K562 (cell line): ENCODE measurements around the gene SCAMP3. TPM values are rescaled to one million over a fixed set of nuclear protein-coding genes. Genes with fewer than 3 reads are reported as not detected.
A peak's percentile ranks its signal among the peaks of the same experiment; 100 is the strongest.

Source experiments
- ARID1B ChIP-seq: fragments of 450-650 bp; IDR thresholded peaks from 2 replicates; pipeline ENCODE4 v1.6.1; 2016; ENCODE audit warnings: antibody characterized with exemption, mild to moderate bottlenecking, inconsistent platforms
- BCL6 ChIP-seq: fragments of 250-450 bp; sonication (Bioruptor Pico); IDR thresholded peaks from 2 replicates; pipeline ENCODE4 v1.4.0; 2020
- C11orf30 ChIP-seq: fragments of 450-650 bp; IDR thresholded peaks from 2 replicates; pipeline ENCODE4 v1.6.1; 2016; ENCODE audit warnings: low read depth, mild to moderate bottlenecking
- CBFA2T3 ChIP-seq: fragments of 450-650 bp; IDR thresholded peaks from 2 replicates; pipeline ENCODE4 v1.6.1; 2017
- CEBPB ChIP-seq: fragments of 450-650 bp; IDR thresholded peaks from 2 replicates; pipeline ENCODE4 v1.6.1; 2016; ENCODE audit warnings: missing genetic modification characterization, missing compliant biosample characterization
- CHD1 ChIP-seq: fragments of 200-600 bp; sonication (generic); IDR thresholded peaks from one replicate; pipeline ENCODE4 v1.6.1; 2012; ENCODE audit warnings: mild to moderate bottlenecking, moderate library complexity, low read length, inconsistent platforms
- FOXK1 ChIP-seq: sonication (generic); formaldehyde crosslinking; IDR thresholded peaks from 2 replicates; pipeline ENCODE4 v1.8.0; 2022; ENCODE audit warnings: missing genetic modification reagents, mild to moderate bottlenecking, borderline replicate concordance
- NCOA6 ChIP-seq: fragments of 450-650 bp; IDR thresholded peaks from 2 replicates; pipeline ENCODE4 v1.6.1; 2017; ENCODE audit warnings: mild to moderate bottlenecking
- NELFE ChIP-seq: IDR thresholded peaks from 2 replicates; pipeline ENCODE4 v1.6.1; 2011; ENCODE audit warnings: mild to moderate bottlenecking; ENCODE audit not compliant: insufficient read depth, insufficient read length
- NEUROD1 ChIP-seq: fragments of 150-350 bp; IDR thresholded peaks from 2 replicates; pipeline ENCODE4 v1.6.1; 2014; ENCODE audit warnings: borderline replicate concordance, low read length, low read depth; ENCODE audit not compliant: partially characterized antibody
- NFXL1 ChIP-seq: fragments of 450-650 bp; formaldehyde crosslinking; IDR thresholded peaks from 2 replicates; pipeline ENCODE4 v1.4.0; 2021; ENCODE audit warnings: mild to moderate bottlenecking
- POLR2B ChIP-seq: fragments of 450-650 bp; IDR thresholded peaks from 2 replicates; pipeline ENCODE4 v1.6.1; 2018; ENCODE audit warnings: low read depth; ENCODE audit not compliant: partially characterized antibody
- SRSF1 ChIP-seq: fragments of 200-400 bp; formaldehyde crosslinking; IDR thresholded peaks from 2 replicates; pipeline ENCODE4 v1.6.1; 2017; ENCODE audit warnings: mild to moderate bottlenecking, low read depth, low read length, moderate library complexity
- TAF15 ChIP-seq: fragments of 200-400 bp; formaldehyde crosslinking; IDR thresholded peaks from 2 replicates; pipeline ENCODE4 v1.6.1; 2017; ENCODE audit warnings: mild to moderate bottlenecking, low read depth, low read length, moderate library complexity
- TCFL5 ChIP-seq: fragments of 250-450 bp; sonication (Bioruptor Pico); conservative IDR thresholded peaks from 2 replicates; pipeline ENCODE4 v1.6.1; 2021; ENCODE audit warnings: mild to moderate bottlenecking, moderate library complexity, matching md5 sums
- TFE3 ChIP-seq: fragments of 450-650 bp; formaldehyde crosslinking; IDR thresholded peaks from 2 replicates; pipeline ENCODE4 v1.4.0; 2020; ENCODE audit warnings: mild to moderate bottlenecking, mixed read lengths
- ZNF316 ChIP-seq: fragments of 450-650 bp; IDR thresholded peaks from 2 replicates; pipeline ENCODE4 v1.6.1; 2016
- ZNF384 ChIP-seq: IDR thresholded peaks from 2 replicates; pipeline ENCODE4 v1.6.1; 2012; ENCODE audit warnings: low read depth, low read length, improper control_type of control experiment
- ZNF41 ChIP-seq: fragments of 250-450 bp; sonication (Bioruptor Pico); conservative IDR thresholded peaks from 2 replicates; pipeline ENCODE4 v1.4.0; 2020; ENCODE audit warnings: mild to moderate bottlenecking
- polyA plus RNA-seq, 8 experiments: library from polyadenylated mRNA; depleted of rRNA in 4 of 8; stranded (reverse) in 5 of 8; unstranded in 3 of 8; fragments of >200 nt; fragmentation: Nextera tagmentation in 2 of 8; fragmentation: Illumina TruSeq in 1 of 8; extraction: Ambion mirVana in 2 of 8; extraction: Trizol in 1 of 8; gene quantifications; 2 replicates each; pipeline versions ENCODE4 v1.2.1 to v1.2.3, GENCODE V29; 2011 to 2014; ENCODE audit warnings: inconsistent platforms in 1 of 8, missing spikeins in 1 of 8
- total RNA-seq, 7 experiments: library from RNA; depleted of rRNA in 6 of 7; stranded (reverse); fragments of >200 nt in 6 of 7; fragmentation: Illumina TruSeq in 2 of 7; extraction: Trizol in 2 of 7; gene quantifications; 2 replicates each; pipeline versions ENCODE4 v1.2.1 to v1.2.3, GENCODE V29; 2011 to 2021; ENCODE audit warnings: low replicate concordance in 1 of 7
- TF ChIP-seq, protein P1 (sequence below): conservative IDR thresholded peaks from 2 replicates; pipeline ENCODE4 v1.6.1; 2011; ENCODE audit warnings: low read depth, mild to moderate bottlenecking, low read length; ENCODE audit not compliant: control insufficient read depth
- TF ChIP-seq, protein P2 (sequence below): fragments of 250-450 bp; sonication (Bioruptor Pico); IDR thresholded peaks from 2 replicates; pipeline ENCODE4 v1.4.0; 2020; ENCODE audit warnings: borderline replicate concordance
- TF ChIP-seq, protein P3 (sequence below), 2 experiments: fragments of 250-450 bp in 1 of 2; fragments of 450-650 bp in 1 of 2; sonication (Bioruptor Pico) in 1 of 2; IDR thresholded peaks; 2 replicates each; pipeline versions ENCODE4 v1.6.1 to v1.8.0; 2016 to 2021; ENCODE audit warnings: mild to moderate bottlenecking in 2 of 2, moderate library complexity in 2 of 2, missing compliant biosample characterization in 1 of 2, missing genetic modification characterization in 1 of 2
- TF ChIP-seq, protein P4 (sequence below): sonication (generic); formaldehyde crosslinking; IDR thresholded peaks from 2 replicates; pipeline ENCODE4 v1.8.1; 2023; ENCODE audit warnings: mild to moderate bottlenecking, missing genetic modification reagents

SCAMP3 gene
- total and polyA plus RNA-seq, 9 of the 15 experiments (the other 6 are each of a cell fraction or from before 2014, with no cell fraction given) = 14.2 to 131 (median 86.1) TPM

DNA sequence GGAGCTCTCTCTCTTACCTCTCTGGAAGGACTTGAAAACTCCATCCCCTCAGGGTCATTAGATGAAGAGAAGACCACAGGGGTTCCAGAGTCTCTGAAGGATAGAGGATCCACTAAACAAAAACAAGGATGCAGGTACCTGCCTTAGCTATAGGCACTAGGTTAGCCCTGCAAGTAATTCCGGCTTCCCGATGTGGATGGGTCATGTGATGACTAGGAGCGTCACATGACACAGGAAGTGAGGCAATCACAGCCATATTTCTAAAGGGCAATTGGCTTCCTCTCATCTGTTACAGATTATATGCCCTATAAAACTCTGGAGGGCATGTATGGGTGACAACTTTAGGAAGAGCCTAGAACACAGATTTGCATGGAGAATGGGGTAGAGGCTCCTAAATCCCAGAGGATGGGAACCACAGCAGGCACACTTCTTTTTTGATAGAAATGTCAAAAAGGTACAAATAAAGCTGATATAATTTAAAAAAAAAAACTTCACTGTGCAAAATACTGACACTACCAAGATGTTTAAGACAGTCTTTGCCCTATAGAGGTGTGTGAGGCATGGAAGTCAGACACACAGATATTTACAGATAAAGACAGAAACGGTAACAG lies 21.0 kb downstream of the SCAMP3 start (continued):
- TF ChIP-seq, protein P1, sequence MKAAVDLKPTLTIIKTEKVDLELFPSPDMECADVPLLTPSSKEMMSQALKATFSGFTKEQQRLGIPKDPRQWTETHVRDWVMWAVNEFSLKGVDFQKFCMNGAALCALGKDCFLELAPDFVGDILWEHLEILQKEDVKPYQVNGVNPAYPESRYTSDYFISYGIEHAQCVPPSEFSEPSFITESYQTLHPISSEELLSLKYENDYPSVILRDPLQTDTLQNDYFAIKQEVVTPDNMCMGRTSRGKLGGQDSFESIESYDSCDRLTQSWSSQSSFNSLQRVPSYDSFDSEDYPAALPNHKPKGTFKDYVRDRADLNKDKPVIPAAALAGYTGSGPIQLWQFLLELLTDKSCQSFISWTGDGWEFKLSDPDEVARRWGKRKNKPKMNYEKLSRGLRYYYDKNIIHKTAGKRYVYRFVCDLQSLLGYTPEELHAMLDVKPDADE = peak; percentile 96
- TF ChIP-seq C11orf30 (peak; percentile 92), ARID1B (no peak), POLR2B (no peak), TCFL5 (no peak), TFE3 (peak; percentile 99), NELFE (no peak), CHD1 (no peak), NFXL1 (no peak), ZNF316 (no peak), FOXK1 (CRISPR knock-in tag) (no peak), TAF15 (no peak), CEBPB (tag) (peak; percentile 88), ZNF41 (no peak), ZNF384 (peak; percentile 71), SRSF1 (no peak), CBFA2T3 (no peak), NEUROD1 (no peak), BCL6 (no peak), NCOA6 (no peak)
- TF ChIP-seq, protein P2, sequence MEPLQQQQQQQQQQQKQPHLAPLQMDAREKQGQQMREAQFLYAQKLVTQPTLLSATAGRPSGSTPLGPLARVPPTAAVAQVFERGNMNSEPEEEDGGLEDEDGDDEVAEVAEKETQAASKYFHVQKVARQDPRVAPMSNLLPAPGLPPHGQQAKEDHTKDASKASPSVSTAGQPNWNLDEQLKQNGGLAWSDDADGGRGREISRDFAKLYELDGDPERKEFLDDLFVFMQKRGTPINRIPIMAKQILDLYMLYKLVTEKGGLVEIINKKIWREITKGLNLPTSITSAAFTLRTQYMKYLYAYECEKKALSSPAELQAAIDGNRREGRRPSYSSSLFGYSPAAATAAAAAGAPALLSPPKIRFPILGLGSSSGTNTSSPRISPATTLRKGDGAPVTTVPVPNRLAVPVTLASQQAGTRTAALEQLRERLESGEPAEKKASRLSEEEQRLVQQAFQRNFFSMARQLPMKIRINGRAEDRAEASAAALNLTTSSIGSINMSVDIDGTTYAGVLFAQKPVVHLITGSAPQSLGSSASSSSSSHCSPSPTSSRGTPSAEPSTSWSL (CRISPR knock-in tag) = no peak
- TF ChIP-seq, protein P3, sequence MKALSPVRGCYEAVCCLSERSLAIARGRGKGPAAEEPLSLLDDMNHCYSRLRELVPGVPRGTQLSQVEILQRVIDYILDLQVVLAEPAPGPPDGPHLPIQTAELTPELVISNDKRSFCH (CRISPR knock-in tag; IDR thresholded peaks at IDR 0.05) = no peak
- TF ChIP-seq, protein P3 (tag; IDR thresholded peaks at IDR 0.05) = no peak
- TF ChIP-seq, protein P4, sequence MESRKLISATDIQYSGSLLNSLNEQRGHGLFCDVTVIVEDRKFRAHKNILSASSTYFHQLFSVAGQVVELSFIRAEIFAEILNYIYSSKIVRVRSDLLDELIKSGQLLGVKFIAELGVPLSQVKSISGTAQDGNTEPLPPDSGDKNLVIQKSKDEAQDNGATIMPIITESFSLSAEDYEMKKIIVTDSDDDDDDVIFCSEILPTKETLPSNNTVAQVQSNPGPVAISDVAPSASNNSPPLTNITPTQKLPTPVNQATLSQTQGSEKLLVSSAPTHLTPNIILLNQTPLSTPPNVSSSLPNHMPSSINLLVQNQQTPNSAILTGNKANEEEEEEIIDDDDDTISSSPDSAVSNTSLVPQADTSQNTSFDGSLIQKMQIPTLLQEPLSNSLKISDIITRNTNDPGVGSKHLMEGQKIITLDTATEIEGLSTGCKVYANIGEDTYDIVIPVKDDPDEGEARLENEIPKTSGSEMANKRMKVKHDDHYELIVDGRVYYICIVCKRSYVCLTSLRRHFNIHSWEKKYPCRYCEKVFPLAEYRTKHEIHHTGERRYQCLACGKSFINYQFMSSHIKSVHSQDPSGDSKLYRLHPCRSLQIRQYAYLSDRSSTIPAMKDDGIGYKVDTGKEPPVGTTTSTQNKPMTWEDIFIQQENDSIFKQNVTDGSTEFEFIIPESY = no peak
